ENCODE data around the gene OGDHL. TPM values are rescaled to one million over a fixed set of nuclear protein-coding genes. Genes with fewer than 3 reads are reported as not detected.
A peak's percentile ranks its signal among the peaks of the same experiment; 100 is the strongest.
"Not testable (repeated sequence)": the region's sequence is repeated elsewhere in the genome, so short reads cannot be mapped to it uniquely, and the experiment has no call there.

Gene OGDHL
- 0.22 and 0.25 TPM in 2 replicates for total RNA-seq (2012; rRNA removed)

GRCh38 chr10:49761789-49762565, at the start of gene OGDHL:
TSS of gene OGDHL (minus strand) at chr10:49762323. CDS start at chr10:49758592, 3,731 bp downstream.
- Histone ChIP-seq H3K36me3 (ENCODE audit: insufficient read depth, low read length) (no peaks in the 10 kb centered on the region), H3K9ac (ENCODE audit: low read depth, low read length) (no peak within 1 kb of the TSS), H3K27me3 (ENCODE audit: control insufficient read depth, insufficient read depth, low read length) (peaks cover 55% of the 10 kb centered on the region), H3K4me3 (ENCODE audit: low read length) (peak within 1 kb of the TSS; percentile 73), H3K4me2 (ENCODE audit: low read length) (peak within 1 kb of the TSS; percentile 87), H3K4me1 (ENCODE audit: control insufficient read depth, insufficient read depth, low read length) (peaks cover 4% of the 10 kb centered on the region), H3K9me3 (replicated peaks; ENCODE audit: low read length) (no peaks in the 10 kb centered on the region)

GRCh38 chr10:49803988-49804387, 41.9 kb upstream of the OGDHL start:
- H3K4me3 ChIP-seq (ENCODE audit: low read length), result no peak overlapping the region
- H3K27me3 ChIP-seq (ENCODE audit: control insufficient read depth, insufficient read depth, low read length), result no peaks in the 10 kb centered on the region
- H3K9me3 ChIP-seq (replicated peaks; ENCODE audit: low read length), result no peaks in the 10 kb centered on the region
- H3K4me1 ChIP-seq (ENCODE audit: control insufficient read depth, insufficient read depth, low read length), result no peaks in the 10 kb centered on the region
- no peak overlapping the region for H3K4me2 ChIP-seq (ENCODE audit: low read length)
- no peak overlapping the region for H3K9ac ChIP-seq (ENCODE audit: low read depth, low read length)
- H3K36me3 ChIP-seq (ENCODE audit: insufficient read depth, low read length), result no peaks in the 10 kb centered on the region

DNA sequence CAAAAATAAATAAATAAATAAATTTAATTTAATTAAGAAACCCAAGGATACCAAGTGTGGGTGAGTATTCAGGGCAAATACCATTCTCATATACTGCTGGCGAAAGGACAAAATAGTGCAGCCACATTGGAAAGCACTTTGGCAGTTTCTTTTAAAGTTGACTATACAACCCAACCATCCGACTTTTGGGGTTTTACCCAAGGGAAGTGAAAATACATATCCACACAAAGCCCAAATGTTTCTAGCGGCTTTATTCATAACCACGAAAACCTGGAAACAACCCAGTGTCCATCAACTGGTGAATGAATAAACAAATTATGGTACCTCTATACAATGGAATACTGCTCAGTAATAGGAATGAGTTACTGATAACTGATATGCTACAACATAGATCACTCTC, 36.2 kb upstream of the OGDHL start:
- no peak overlapping the region for H3K9ac ChIP-seq (ENCODE audit: low read depth, low read length)
- no peaks in the 10 kb centered on the region for H3K27me3 ChIP-seq (ENCODE audit: control insufficient read depth, insufficient read depth, low read length)
- H3K9me3 ChIP-seq (replicated peaks; ENCODE audit: low read length), result no peaks in the 10 kb centered on the region
- H3K4me3 ChIP-seq (ENCODE audit: low read length), result no peak overlapping the region
- no peaks in the 10 kb centered on the region for H3K36me3 ChIP-seq (ENCODE audit: insufficient read depth, low read length)
- H3K4me1 ChIP-seq (ENCODE audit: control insufficient read depth, insufficient read depth, low read length), result no peaks in the 10 kb centered on the region
- no peak overlapping the region for H3K4me2 ChIP-seq (ENCODE audit: low read length)

DNA sequence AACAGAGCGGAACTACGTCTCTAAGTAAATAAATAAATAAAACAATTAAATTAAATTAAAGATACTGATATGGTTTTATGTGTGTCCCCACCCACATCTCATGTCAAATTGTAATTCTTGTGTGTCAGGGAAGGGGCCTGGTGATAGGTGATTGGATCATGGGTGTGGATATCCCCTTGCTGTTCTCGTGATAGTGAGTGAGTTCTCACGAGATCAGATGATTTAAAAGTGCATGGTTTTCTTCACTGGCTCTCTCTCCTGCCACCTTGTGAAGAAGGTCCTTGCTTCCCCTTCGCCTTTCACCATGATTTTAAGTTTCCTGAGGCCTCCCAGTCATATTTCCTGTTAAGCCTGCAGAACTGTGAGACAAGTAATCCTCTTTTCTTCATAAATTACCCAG, 29.0 kb upstream of the OGDHL start:
- Histone ChIP-seq H3K4me2 (ENCODE audit: low read length) (no peak overlapping the region), H3K9me3 (replicated peaks; ENCODE audit: low read length) (no peaks in the 10 kb centered on the region), H3K36me3 (ENCODE audit: insufficient read depth, low read length) (no peaks in the 10 kb centered on the region), H3K4me1 (ENCODE audit: control insufficient read depth, insufficient read depth, low read length) (no peaks in the 10 kb centered on the region), H3K4me3 (ENCODE audit: low read length) (no peak overlapping the region), H3K27me3 (ENCODE audit: control insufficient read depth, insufficient read depth, low read length) (no peaks in the 10 kb centered on the region), H3K9ac (ENCODE audit: low read depth, low read length) (no peak overlapping the region)

DNA sequence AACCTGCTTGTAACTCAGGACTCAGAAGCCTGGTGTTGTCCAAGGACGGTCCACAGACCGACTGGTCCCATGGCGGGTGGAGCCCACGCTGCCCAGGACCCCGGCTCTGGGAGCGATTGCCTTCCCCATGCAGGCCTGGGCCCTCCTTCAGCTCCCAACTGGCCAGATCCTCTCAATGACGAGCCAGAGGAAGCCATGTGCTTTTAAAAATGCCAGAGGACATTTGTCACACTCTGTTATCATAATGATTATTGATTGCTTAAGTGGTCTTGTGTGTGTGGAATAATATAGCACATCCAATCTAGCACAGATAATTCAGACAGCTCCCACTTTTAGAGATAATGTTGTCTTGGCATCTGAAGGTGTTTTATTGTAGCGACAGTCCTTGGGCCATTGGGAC, 22.6 kb upstream of the OGDHL start:
- Histone ChIP-seq H3K4me2 (ENCODE audit: low read length) (no peak overlapping the region), H3K4me3 (ENCODE audit: low read length) (no peak overlapping the region), H3K9me3 (replicated peaks; ENCODE audit: low read length) (no peaks in the 10 kb centered on the region), H3K27me3 (ENCODE audit: control insufficient read depth, insufficient read depth, low read length) (peaks cover 4% of the 10 kb centered on the region), H3K4me1 (ENCODE audit: control insufficient read depth, insufficient read depth, low read length) (no peaks in the 10 kb centered on the region), H3K36me3 (ENCODE audit: insufficient read depth, low read length) (no peaks in the 10 kb centered on the region), H3K9ac (ENCODE audit: low read depth, low read length) (no peak overlapping the region)

DNA sequence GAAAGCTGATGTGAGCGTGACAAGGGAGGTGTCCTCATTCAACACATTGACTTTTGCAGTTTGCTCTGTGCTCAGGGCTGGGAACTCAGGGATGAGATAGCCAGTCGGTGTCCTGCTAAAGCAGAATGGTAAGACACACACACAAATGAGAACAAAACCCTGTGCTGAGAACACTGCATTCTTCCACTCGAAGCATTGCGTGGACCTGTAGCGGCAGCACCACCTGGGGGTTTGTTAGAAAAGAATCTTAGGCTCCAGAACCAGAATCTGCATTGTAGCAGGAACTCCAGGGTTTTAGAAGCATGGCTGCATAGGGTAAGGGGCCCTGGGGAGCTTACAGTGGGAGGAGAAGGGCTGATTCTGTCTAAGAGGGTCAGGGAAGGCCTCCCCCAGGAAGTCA, 21.5 kb upstream of the OGDHL start:
- Histone ChIP-seq H3K27me3 (ENCODE audit: control insufficient read depth, insufficient read depth, low read length) (peaks cover 4% of the 10 kb centered on the region), H3K9me3 (replicated peaks; ENCODE audit: low read length) (no peaks in the 10 kb centered on the region)

DNA sequence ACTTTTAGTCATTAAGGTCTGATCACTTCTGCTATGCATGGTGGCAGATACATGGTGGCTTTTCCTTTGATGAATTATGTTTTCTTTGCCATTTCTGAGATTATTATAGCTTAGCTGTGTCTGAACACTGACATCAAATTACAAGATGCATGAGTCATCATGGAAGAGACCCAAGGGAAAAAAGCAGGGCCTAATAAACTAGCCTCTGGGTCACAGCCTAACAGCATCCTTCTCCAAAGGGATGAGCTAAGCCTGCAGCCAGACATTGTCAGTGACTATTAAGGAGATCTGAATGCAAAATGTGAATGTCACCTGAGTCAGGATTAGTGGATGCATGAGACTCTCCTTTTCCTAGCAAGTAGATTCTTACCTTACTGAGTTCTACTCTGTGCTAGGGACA, 19.1 kb upstream of the OGDHL start:
- Histone ChIP-seq H3K4me2 (ENCODE audit: low read length) (no peak overlapping the region), H3K9ac (ENCODE audit: low read depth, low read length) (no peak overlapping the region), H3K4me3 (ENCODE audit: low read length) (no peak overlapping the region), H3K36me3 (ENCODE audit: insufficient read depth, low read length) (no peaks in the 10 kb centered on the region), H3K4me1 (ENCODE audit: control insufficient read depth, insufficient read depth, low read length) (no peaks in the 10 kb centered on the region), H3K9me3 (replicated peaks; ENCODE audit: low read length) (no peaks in the 10 kb centered on the region), H3K27me3 (ENCODE audit: control insufficient read depth, insufficient read depth, low read length) (peaks cover 9% of the 10 kb centered on the region)

More for the DNA sequence above, 21.5 kb upstream of the OGDHL start:
- H3K36me3 ChIP-seq (ENCODE audit: insufficient read depth, low read length), result no peaks in the 10 kb centered on the region
- no peak overlapping the region for H3K4me3 ChIP-seq (ENCODE audit: low read length)
- H3K9ac ChIP-seq (ENCODE audit: low read depth, low read length), result no peak overlapping the region
- H3K4me1 ChIP-seq (ENCODE audit: control insufficient read depth, insufficient read depth, low read length), result no peaks in the 10 kb centered on the region
- H3K4me2 ChIP-seq (ENCODE audit: low read length), result no peak overlapping the region

DNA sequence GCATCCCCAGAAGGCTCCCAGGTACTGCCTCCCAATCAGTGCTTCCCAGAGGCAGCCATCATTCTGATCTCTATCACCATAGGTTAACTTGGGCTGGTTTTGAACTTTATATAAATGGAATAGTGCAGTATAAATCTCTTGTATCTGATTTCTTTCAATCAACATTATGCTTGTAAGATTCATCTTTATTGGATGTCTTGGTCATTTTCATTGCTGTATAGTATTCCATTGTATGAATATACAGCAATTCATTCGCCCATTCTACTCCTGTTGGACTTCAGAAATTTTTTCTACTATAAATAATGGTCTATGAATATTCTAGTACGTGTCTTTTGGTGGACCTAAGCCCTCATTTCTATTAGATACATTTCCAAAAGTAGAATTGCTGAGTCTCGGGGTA, 16.1 kb upstream of the OGDHL start:
- no peak overlapping the region for H3K4me2 ChIP-seq (ENCODE audit: low read length)
- H3K4me1 ChIP-seq (ENCODE audit: control insufficient read depth, insufficient read depth, low read length), result no peaks in the 10 kb centered on the region
- H3K9me3 ChIP-seq (replicated peaks; ENCODE audit: low read length), result no peaks in the 10 kb centered on the region
- no peak overlapping the region for H3K9ac ChIP-seq (ENCODE audit: low read depth, low read length)
- H3K36me3 ChIP-seq (ENCODE audit: insufficient read depth, low read length), result no peaks in the 10 kb centered on the region
- peaks cover 9% of the 10 kb centered on the region for H3K27me3 ChIP-seq (ENCODE audit: control insufficient read depth, insufficient read depth, low read length)
- H3K4me3 ChIP-seq (ENCODE audit: low read length), result no peak overlapping the region

DNA sequence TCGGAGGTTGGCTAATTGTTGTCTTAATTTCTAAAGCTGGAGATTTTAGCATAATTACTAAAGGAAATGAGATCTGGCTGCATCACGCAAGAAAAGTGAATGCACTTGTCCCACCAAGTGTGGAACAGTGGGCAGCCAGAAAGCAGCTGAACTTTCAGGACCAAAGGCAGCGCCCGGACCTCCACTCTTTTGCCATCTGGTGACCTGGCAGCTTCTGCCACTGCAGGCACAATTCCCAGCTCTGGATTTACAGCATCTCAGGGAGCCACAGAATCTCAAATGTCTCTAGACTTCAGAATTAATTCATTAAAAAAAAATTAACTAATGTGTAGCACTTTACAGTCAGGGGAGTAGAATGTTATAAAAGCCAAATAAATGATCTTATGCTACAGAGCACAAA, 14.7 kb upstream of the OGDHL start:
- peaks cover 20% of the 10 kb centered on the region for H3K27me3 ChIP-seq (ENCODE audit: control insufficient read depth, insufficient read depth, low read length)
- H3K36me3 ChIP-seq (ENCODE audit: insufficient read depth, low read length), result no peaks in the 10 kb centered on the region
- no peak overlapping the region for H3K4me3 ChIP-seq (ENCODE audit: low read length)
- H3K9me3 ChIP-seq (replicated peaks; ENCODE audit: low read length), result no peaks in the 10 kb centered on the region
- no peaks in the 10 kb centered on the region for H3K4me1 ChIP-seq (ENCODE audit: control insufficient read depth, insufficient read depth, low read length)
- H3K4me2 ChIP-seq (ENCODE audit: low read length), result no peak overlapping the region
- no peak overlapping the region for H3K9ac ChIP-seq (ENCODE audit: low read depth, low read length)

- no peaks in the 10 kb centered on the region for H3K36me3 ChIP-seq (ENCODE audit: insufficient read depth, low read length)
- peaks cover 24% of the 10 kb centered on the region for H3K27me3 ChIP-seq (ENCODE audit: control insufficient read depth, insufficient read depth, low read length)
- no peaks in the 10 kb centered on the region for H3K4me1 ChIP-seq (ENCODE audit: control insufficient read depth, insufficient read depth, low read length)
- H3K9ac ChIP-seq (ENCODE audit: low read depth, low read length), result no peak overlapping the region
- no peak overlapping the region for H3K4me2 ChIP-seq (ENCODE audit: low read length)
- H3K9me3 ChIP-seq (replicated peaks; ENCODE audit: low read length), result no peaks in the 10 kb centered on the region
- no peak overlapping the region for H3K4me3 ChIP-seq (ENCODE audit: low read length)
Observed at GRCh38 chr10:49775014-49775413, 12.9 kb upstream of the OGDHL start.

- peaks cover 35% of the 10 kb centered on the region for H3K27me3 ChIP-seq (ENCODE audit: control insufficient read depth, insufficient read depth, low read length)
- not testable (repeated sequence) for H3K4me1 ChIP-seq (ENCODE audit: control insufficient read depth, insufficient read depth, low read length); H3K4me2 ChIP-seq (ENCODE audit: low read length); H3K36me3 ChIP-seq (ENCODE audit: insufficient read depth, low read length); H3K4me3 ChIP-seq (ENCODE audit: low read length); H3K9me3 ChIP-seq (replicated peaks; ENCODE audit: low read length); H3K9ac ChIP-seq (ENCODE audit: low read depth, low read length)
Observed at GRCh38 chr10:49772944-49773343, 10.8 kb upstream of the OGDHL start.

DNA sequence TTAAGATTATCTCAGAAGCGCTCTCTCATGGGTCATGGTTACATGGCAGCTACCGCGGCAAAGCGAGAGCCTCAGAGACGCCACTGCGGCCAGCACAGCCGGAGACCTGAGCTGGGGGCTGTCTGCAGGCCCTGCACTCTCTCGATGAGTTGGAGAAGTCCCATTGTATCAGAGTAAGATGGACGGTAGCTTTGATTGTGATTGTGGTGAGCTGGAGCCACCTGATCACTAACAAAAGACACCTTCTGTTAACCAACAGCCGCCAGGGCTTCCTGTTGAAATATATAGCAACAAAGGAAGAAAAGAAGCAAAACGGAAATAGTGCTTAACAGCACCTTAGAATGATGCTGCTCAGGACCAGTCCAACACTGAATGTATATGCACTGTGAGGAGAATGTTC, 8.9 kb upstream of the OGDHL start:
- H3K36me3 ChIP-seq (ENCODE audit: insufficient read depth, low read length); H3K4me1 ChIP-seq (ENCODE audit: control insufficient read depth, insufficient read depth, low read length); H3K4me3 ChIP-seq (ENCODE audit: low read length); H3K9ac ChIP-seq (ENCODE audit: low read depth, low read length); H3K9me3 ChIP-seq (replicated peaks; ENCODE audit: low read length); H3K4me2 ChIP-seq (ENCODE audit: low read length): not testable (repeated sequence)
- peaks cover 45% of the 10 kb centered on the region for H3K27me3 ChIP-seq (ENCODE audit: control insufficient read depth, insufficient read depth, low read length)
